Cardiac muscle cell (in vitro differentiated cells and primary cell): ENCODE measurements around the gene CFAP73. TPM values are rescaled to one million over a fixed set of nuclear protein-coding genes. Genes with fewer than 3 reads are reported as not detected.

Source experiments
- DNase-seq, 2 donors: peaks; one replicate each; pipeline versions ENCODE4 v3.0.0 to v3.0.0-alpha.2; 2010 to 2017; ENCODE audit warnings: low read depth in 1 of 2, low spot score in 1 of 2
- H3K27ac ChIP-seq: fragments of 200-600 bp; sonication (generic); 2 replicates; pipeline ENCODE4 v1.5.1; 2016
- H3K27me3 ChIP-seq: fragments of 200-600 bp; sonication (generic); 2 replicates; pipeline ENCODE4 v1.6.0; 2016; ENCODE audit warnings: control low read depth
- H3K36me3 ChIP-seq: fragments of 200-600 bp; sonication (generic); 2 replicates; pipeline ENCODE4 v1.5.1; 2016; ENCODE audit warnings: control low read depth
- H3K4me1 ChIP-seq: fragments of 200-600 bp; sonication (generic); 2 replicates; pipeline ENCODE4 v1.8.1; 2017; ENCODE audit warnings: low read depth, mild to moderate bottlenecking, mixed run types
- H3K4me3 ChIP-seq: fragments of 200-600 bp; sonication (generic); 2 replicates; pipeline ENCODE4 v1.5.1; 2016; ENCODE audit warnings: mild to moderate bottlenecking
- H3K9me3 ChIP-seq: fragments of 200-600 bp; sonication (generic); 2 replicates; pipeline ENCODE4 v1.5.1; 2017; ENCODE audit warnings: low read depth, mild to moderate bottlenecking, control low read depth
- polyA plus RNA-seq: library from polyadenylated mRNA; unstranded; fragments of >200 nt; fragmentation: Nextera tagmentation; extraction: Ambion mirVana; gene quantifications from 2 replicates; pipeline ENCODE4 v1.2.1, GENCODE V29; 2016
- total RNA-seq: library from RNA; depleted of rRNA; stranded (reverse); fragments of >200 nt; gene quantifications from 2 replicates; pipeline ENCODE4 v1.2.3, GENCODE V29; 2016
- TF ChIP-seq, protein P1 (sequence below): IDR thresholded peaks from 2 replicates; pipeline ENCODE4 v1.5.1; 2012; ENCODE audit warnings: low read depth, mild to moderate bottlenecking, low read length

CFAP73 gene
- total and polyA plus RNA-seq, 2 experiments from 2014 or later, result not detected

DNA sequence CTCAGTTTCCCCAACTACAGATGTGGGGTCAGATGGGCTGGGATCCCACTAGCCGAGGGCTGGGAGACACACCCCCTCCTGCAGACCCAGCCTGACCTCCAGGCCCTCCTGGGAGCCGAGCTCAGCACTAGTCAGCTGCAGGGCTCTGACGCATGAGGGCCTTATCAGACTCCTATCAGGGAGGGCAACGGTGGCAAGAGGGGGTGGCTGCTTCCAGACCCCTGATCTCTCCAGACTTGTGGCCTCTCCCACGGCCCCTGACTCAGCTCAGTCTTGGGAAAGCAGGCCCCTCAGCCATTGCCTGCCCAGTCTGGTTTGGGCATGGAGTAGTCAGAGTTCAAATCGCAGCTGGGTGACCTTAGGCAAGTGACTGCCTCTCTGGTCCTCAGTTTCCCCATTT, 16.5 kb upstream of the CFAP73 start:
- Histone ChIP-seq H3K9me3 (no peaks in the 10 kb centered on the region), H3K27ac (no peak overlapping the region), H3K4me1 (no peaks in the 10 kb centered on the region), H3K27me3 (peaks cover 22% of the 10 kb centered on the region), H3K4me3 (no peak overlapping the region), H3K36me3 (no peaks in the 10 kb centered on the region)
- TF ChIP-seq, protein P1, sequence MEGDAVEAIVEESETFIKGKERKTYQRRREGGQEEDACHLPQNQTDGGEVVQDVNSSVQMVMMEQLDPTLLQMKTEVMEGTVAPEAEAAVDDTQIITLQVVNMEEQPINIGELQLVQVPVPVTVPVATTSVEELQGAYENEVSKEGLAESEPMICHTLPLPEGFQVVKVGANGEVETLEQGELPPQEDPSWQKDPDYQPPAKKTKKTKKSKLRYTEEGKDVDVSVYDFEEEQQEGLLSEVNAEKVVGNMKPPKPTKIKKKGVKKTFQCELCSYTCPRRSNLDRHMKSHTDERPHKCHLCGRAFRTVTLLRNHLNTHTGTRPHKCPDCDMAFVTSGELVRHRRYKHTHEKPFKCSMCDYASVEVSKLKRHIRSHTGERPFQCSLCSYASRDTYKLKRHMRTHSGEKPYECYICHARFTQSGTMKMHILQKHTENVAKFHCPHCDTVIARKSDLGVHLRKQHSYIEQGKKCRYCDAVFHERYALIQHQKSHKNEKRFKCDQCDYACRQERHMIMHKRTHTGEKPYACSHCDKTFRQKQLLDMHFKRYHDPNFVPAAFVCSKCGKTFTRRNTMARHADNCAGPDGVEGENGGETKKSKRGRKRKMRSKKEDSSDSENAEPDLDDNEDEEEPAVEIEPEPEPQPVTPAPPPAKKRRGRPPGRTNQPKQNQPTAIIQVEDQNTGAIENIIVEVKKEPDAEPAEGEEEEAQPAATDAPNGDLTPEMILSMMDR, result no peak
- no peak for DNase-seq

DNA sequence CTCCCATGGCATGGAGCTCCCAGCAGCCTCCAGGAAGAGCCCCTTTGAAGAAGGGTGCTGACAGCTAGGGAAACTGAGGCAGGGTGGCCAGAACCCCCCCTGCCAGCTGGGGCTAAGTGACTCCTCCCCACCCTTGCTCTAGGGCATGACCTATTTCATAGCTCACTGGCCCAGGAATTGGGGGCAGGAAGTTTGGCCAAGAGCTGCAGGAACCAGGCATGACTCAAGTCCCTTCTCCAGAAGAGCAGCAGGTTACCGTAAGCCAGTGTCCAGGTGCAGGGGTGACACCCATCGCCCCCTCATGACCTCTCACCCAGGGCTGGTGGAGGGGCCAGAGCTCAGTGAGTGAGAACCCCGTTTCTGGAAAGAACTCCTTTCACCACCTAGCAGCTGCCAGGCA, 15.9 kb upstream of the CFAP73 start:
- Histone ChIP-seq H3K27me3 (peaks cover 22% of the 10 kb centered on the region), H3K9me3 (no peaks in the 10 kb centered on the region), H3K4me3 (no peak overlapping the region), H3K4me1 (no peaks in the 10 kb centered on the region), H3K36me3 (no peaks in the 10 kb centered on the region), H3K27ac (no peak overlapping the region)
- DNase-seq, result no peak
- TF ChIP-seq, protein P1, result no peak

DNA sequence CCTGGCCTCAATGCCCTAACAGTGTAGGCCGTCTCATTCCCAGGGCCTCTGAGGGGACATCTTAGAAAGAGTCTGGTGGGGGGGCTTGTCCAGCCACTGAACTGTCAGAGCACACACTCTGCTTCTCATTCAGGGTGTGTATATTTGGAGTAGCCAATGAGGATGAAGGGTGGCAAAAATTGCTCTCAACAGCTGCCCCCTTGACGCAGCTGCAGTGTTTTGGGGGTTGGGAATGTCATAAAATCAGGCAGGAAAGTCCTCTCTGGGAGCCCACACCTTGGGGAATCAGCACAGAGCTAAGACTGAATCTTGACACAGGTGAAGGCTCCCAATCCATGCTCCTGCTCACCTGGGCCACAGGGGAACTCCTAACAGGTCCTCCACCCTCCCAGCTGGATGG, 15.5 kb upstream of the CFAP73 start:
- H3K27me3 ChIP-seq, result peaks cover 22% of the 10 kb centered on the region
- H3K9me3 ChIP-seq, result no peaks in the 10 kb centered on the region
- H3K27ac ChIP-seq, result no peak overlapping the region
- H3K4me1 ChIP-seq, result no peaks in the 10 kb centered on the region
- no peak for DNase-seq
- no peaks in the 10 kb centered on the region for H3K36me3 ChIP-seq
- TF ChIP-seq, protein P1, result no peak
- H3K4me3 ChIP-seq, result no peak overlapping the region

DNA sequence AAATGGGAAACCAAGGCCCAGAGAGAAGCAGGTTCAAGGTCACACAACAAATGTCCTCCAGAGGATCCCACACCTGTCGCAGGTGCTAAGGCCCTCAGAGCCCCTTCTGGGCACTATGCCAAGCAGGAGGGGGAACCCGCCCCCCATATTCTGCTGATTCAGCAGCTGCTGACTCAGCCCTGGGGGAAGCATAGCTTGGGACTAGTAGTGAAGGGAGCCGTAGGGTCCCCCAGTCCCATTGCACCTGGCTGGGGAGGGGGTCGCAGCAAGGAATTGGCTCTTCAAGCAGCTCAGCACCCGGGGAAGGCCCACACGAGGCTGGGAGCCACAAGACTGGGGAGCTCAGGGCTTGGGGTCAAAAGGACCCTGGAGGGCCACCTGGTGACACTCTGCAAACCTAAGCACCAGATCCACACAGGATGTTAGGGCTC, 15.0 kb upstream of the CFAP73 start:
- peaks cover 22% of the 10 kb centered on the region for H3K27me3 ChIP-seq
- no peaks in the 10 kb centered on the region for H3K36me3 ChIP-seq
- H3K27ac ChIP-seq, result no peak overlapping the region
- no peaks in the 10 kb centered on the region for H3K9me3 ChIP-seq
- H3K4me3 ChIP-seq, result no peak overlapping the region
- TF ChIP-seq, protein P1, result no peak
- no peaks in the 10 kb centered on the region for H3K4me1 ChIP-seq
- no peak for DNase-seq

GRCh38 chr12:113135178-113136127, 14.1 kb upstream of the CFAP73 start, which contains the start of gene RASAL1:
Gene RASAL1 (minus strand): TSS chr12:113135761. CDS start chr12:113135462, 299 bp downstream.
- no peaks in the 10 kb centered on the region for H3K4me1 ChIP-seq
- no peaks in the 10 kb centered on the region for H3K36me3 ChIP-seq
- TF ChIP-seq, protein P1, result peak; percentile 21
- peak within 1 kb of the TSS; percentile 15 for H3K4me3 ChIP-seq
- H3K9me3 ChIP-seq, result no peaks in the 10 kb centered on the region
- peaks cover 22% of the 10 kb centered on the region for H3K27me3 ChIP-seq
- H3K27ac ChIP-seq, result no peak within 1 kb of the TSS
- DNase-seq, result peak in 1 of 2 donors; percentile 40
